ENCODE results near the gene LMO3.

- no peak for TF ChIP-seq CTCF (IDR thresholded peaks at IDR 0.05)
- TF ChIP-seq POLR2A (IDR thresholded peaks at IDR 0.05), result no peak
Observed at GRCh38 chr12:16606991-16607390, 1.0 kb upstream of the LMO3 start.

Data from tibial nerve (tissue), 3 donors.